Activated B cell treated with CpG ODN at 0.5 μM for 24 hours (primary cell): ENCODE measurements around the gene GPR153. TPM values are rescaled to one million over a fixed set of nuclear protein-coding genes. Genes with fewer than 3 reads are reported as not detected.

Source experiments
- ATAC-seq: fragments of 200-7000 bp; cut with Tn5 transposase; one replicate; pipeline ENCODE4 v1.10.0; 2021; ENCODE audit warnings: low read depth, mild to moderate bottlenecking, moderate library complexity
- CTCF ChIA-PET: fragments of 350-600 bp; sonication (Branson Sonifier 250); formaldehyde crosslinking; loops from one replicate; lab custom pipeline; 2021; ENCODE audit warnings: antibody characterized with exemption; lab: Charles Lee
- POLR2A ChIA-PET: fragments of 350-600 bp; sonication (Branson Sonifier 250); formaldehyde crosslinking; loops from one replicate; lab custom pipeline; 2021; ENCODE audit warnings: antibody characterized with exemption; lab: Charles Lee
- DNase-seq: peaks from one replicate; pipeline ENCODE4 v3.0.0; 2022
- H3K27ac Mint-ChIP-seq: one replicate; pipeline ENCODE4 v1.8.0; 2020; ENCODE audit warnings: mixed read lengths
- H3K27me3 Mint-ChIP-seq: one replicate; pipeline ENCODE4 v1.8.0; 2021; ENCODE audit warnings: mixed read lengths
- H3K36me3 Mint-ChIP-seq: one replicate; pipeline ENCODE4 v1.8.0; 2021; ENCODE audit warnings: low read depth, mixed read lengths
- H3K4me1 Mint-ChIP-seq: one replicate; pipeline ENCODE4 v1.8.0; 2021; ENCODE audit warnings: mixed read lengths
- H3K4me3 Mint-ChIP-seq: one replicate; pipeline ENCODE4 v1.8.0; 2020; ENCODE audit warnings: mild to moderate bottlenecking, mixed read lengths
- H3K9me3 Mint-ChIP-seq: one replicate; pipeline ENCODE4 v1.8.0; 2020; ENCODE audit warnings: mixed read lengths
- CTCF ChIP-seq: fragments of 200-600 bp; IDR thresholded peaks from one replicate; pipeline ENCODE4 v1.8.0; 2022; ENCODE audit warnings: antibody characterized with exemption, mild to moderate bottlenecking
- intact Hi-C: fragments of 100-400 bp; cut with micrococcal nuclease; formaldehyde crosslinking; loops from one replicate; pipeline ENCODE4 v1.15.1; 2024
- total RNA-seq: library from RNA; stranded (reverse); gene quantifications from 2 replicates; pipeline ENCODE4 v1.2.3, GENCODE V29; 2022

GPR153 gene
- total RNA-seq, 1 donor from 2014 or later = 0.22 TPM

- peak overlapping the region; percentile 88 for H3K4me3 Mint-ChIP-seq
- H3K27me3 Mint-ChIP-seq = peaks cover 2% of the 10 kb centered on the region
- intact Hi-C loops = loop anchor here (1.0 to 2.0 kb wide), 7 partner anchors 37 to 502 kb away; partner anchors contain the start of genes ACOT7, DNAJC11, HES3 and ICMT
- H3K4me1 Mint-ChIP-seq = peaks cover 44% of the 10 kb centered on the region
- H3K36me3 Mint-ChIP-seq = peaks cover 33% of the 10 kb centered on the region
- ChIA-PET POLR2A (interaction anchor here (0.6 to 1.0 kb wide), 5 partner anchors 8 to 292 kb away, joined by 3 to 7 read pairs (median 3); partner anchors contain the start of genes ICMT and NPHP4), CTCF (interaction anchor here (1.4 kb wide), 1 partner anchor 11 kb away, joined by 4 read pairs; no protein-coding TSS in a partner anchor)
- H3K27ac Mint-ChIP-seq = peak overlapping the region; percentile 94
- DNase-seq (no peak), ATAC-seq (peak; percentile 5)
- H3K9me3 Mint-ChIP-seq = no peaks in the 10 kb centered on the region
- no peak for TF ChIP-seq CTCF
Observed at GRCh38 chr1:6198646-6199297, 62.1 kb downstream of the GPR153 start.

DNA sequence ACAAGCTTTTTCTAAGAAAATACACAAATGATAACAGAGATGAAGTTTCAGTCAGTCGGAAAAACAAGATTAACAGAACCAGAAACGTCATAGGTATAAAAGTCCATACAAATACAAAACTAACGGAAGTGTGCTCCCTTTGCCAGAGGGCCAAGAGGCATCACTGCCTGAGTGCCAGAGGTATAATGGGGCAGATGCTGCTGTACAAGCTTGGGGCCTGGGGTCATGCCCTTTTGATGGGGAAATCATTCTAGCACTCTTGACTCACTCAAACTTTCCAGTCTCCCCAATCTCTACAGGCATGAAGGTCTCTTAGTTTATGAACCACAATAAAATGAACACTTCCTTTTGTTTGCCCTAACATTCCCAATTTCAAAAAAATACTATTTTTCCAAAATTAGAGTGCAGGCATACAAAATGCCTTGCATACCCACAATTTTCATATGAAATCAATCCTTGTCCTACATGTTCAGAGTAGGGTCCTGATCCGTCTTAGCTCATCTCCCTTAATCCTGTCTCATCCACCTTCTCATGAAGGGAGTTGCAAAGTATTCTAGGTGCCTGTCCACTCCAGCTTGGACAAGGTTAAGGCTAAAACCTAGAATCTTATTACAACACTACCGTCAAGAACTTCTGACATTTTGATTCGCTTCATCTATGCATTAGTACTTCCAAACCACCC lies 63.0 kb downstream of the GPR153 start:
- intact Hi-C loops = loop anchor here (2.0 kb wide), 3 partner anchors 47 to 503 kb away; partner anchors contain the start of genes DNAJC11, HES3 and NPHP4
- Mint-ChIP-seq H3K4me3 (peak overlapping the region; percentile 88), H3K4me1 (peaks cover 44% of the 10 kb centered on the region), H3K36me3 (peaks cover 41% of the 10 kb centered on the region), H3K9me3 (no peaks in the 10 kb centered on the region), H3K27ac (peak overlapping the region; percentile 94), H3K27me3 (peaks cover 2% of the 10 kb centered on the region)
- no peak for ATAC-seq
- TF ChIP-seq CTCF = no peak
- DNase-seq = no peak
- CTCF ChIA-PET = interaction anchor here (1.4 kb wide), 1 partner anchor 10 kb away, joined by 4 read pairs; no protein-coding TSS in a partner anchor
- POLR2A ChIA-PET = no interaction called here

Other genes starting within 250 kb of the GPR153 start
- 101 and 121 TPM in 2 replicates for gene KCNAB2, start 215.2 kb downstream of the GPR153 start, total RNA-seq
- 0.31 and 0.49 TPM in 2 replicates for gene CHD5, start 80.8 kb downstream of the GPR153 start, total RNA-seq
- gene RPL22, start 61.5 kb downstream of the GPR153 start, total RNA-seq = 614 and 621 TPM in 2 replicates
- gene RNF207, start 55.0 kb downstream of the GPR153 start, total RNA-seq = 3.3 and 4.1 TPM in 2 replicates
- gene ICMT, start 25.1 kb downstream of the GPR153 start, total RNA-seq = 14.8 and 15.7 TPM in 2 replicates
- gene HES3, start 16.9 kb downstream of the GPR153 start, total RNA-seq = not detected in 2 replicates
- gene ACOT7, start 132.7 kb upstream of the GPR153 start, total RNA-seq = 12.3 and 12.7 TPM in 2 replicates
- not detected in 2 replicates for gene HES2, start 158.8 kb upstream of the GPR153 start, total RNA-seq
- 0.18 TPM in 1 of 2 replicates, not detected in the other for gene ESPN, start 163.7 kb upstream of the GPR153 start, total RNA-seq
- gene TNFRSF25, start 205.1 kb upstream of the GPR153 start, total RNA-seq = 2.5 and 2.8 TPM in 2 replicates
- gene PLEKHG5, start 230.6 kb upstream of the GPR153 start, total RNA-seq = 0.22 and 0.27 TPM in 2 replicates